Measurements from ENCODE around the gene XRN1. TPM values are rescaled to one million over a fixed set of nuclear protein-coding genes. Genes with fewer than 3 reads are reported as not detected.
"Not testable (repeated sequence)": the region's sequence is repeated elsewhere in the genome, so short reads cannot be mapped to it uniquely, and the experiment has no call there.

Gene XRN1
- total RNA-seq, 6 donors from 2014 or later: 34.1 to 60.5 (median 38.4) TPM

GRCh38 chr3:142319094-142319493, 128.7 kb downstream of the XRN1 start:
- Histone ChIP-seq H3K36me3 (peaks cover 0 to 42% (median 5%) of the 10 kb centered on the region in 4 donors), H3K4me1 (no peaks in the 10 kb centered on the region), H3K27ac (no peak overlapping the region), H3K27me3 (no peaks in the 10 kb centered on the region), H3K9me3 (no peaks in the 10 kb centered on the region), H3K4me3 (no peak overlapping the region)
- DNase-seq (no peak), ATAC-seq (ENCODE audit: low FRiP score in 2 of 2) (no peak)
- WGBS, 2 donors: 82 to 96% methylated on average over 1 of the region's 1 CpG
- TF ChIP-seq POLR2AphosphoS5 (IDR thresholded peaks at IDR 0.05) (no peak), POLR2A (IDR thresholded peaks at IDR 0.05) (no peak), CTCF (IDR thresholded peaks at IDR 0.05) (no peak), EP300 (IDR thresholded peaks at IDR 0.05) (no peak)

GRCh38 chr3:142318331-142318730, 129.5 kb downstream of the XRN1 start:
- DNase-seq: no peak
- ATAC-seq (ENCODE audit: low FRiP score in 2 of 2): no peak
- no peaks in the 10 kb centered on the region for H3K4me1 ChIP-seq
- H3K9me3 ChIP-seq: no peaks in the 10 kb centered on the region
- TF ChIP-seq POLR2AphosphoS5 (IDR thresholded peaks at IDR 0.05) (no peak), POLR2A (IDR thresholded peaks at IDR 0.05) (no peak), EP300 (IDR thresholded peaks at IDR 0.05) (no peak), CTCF (IDR thresholded peaks at IDR 0.05) (no peak)
- H3K4me3 ChIP-seq: no peak overlapping the region
- H3K27ac ChIP-seq: no peak overlapping the region
- peaks cover 0 to 50% (median 5%) of the 10 kb centered on the region in 4 donors for H3K36me3 ChIP-seq
- no peaks in the 10 kb centered on the region for H3K27me3 ChIP-seq

- H3K27ac ChIP-seq; DNase-seq; H3K4me1 ChIP-seq; H3K4me3 ChIP-seq; ATAC-seq (ENCODE audit: low FRiP score in 2 of 2); H3K27me3 ChIP-seq; H3K9me3 ChIP-seq: not testable (repeated sequence)
- 90 to 93% methylated on average over 2 of the region's 2 CpGs for WGBS, 2 donors
- H3K36me3 ChIP-seq: peaks cover 4 to 65% (median 22%) of the 10 kb centered on the region in 4 donors
Observed at GRCh38 chr3:142315978-142316388, 131.9 kb downstream of the XRN1 start.

GRCh38 chr3:142315083-142315482, 132.8 kb downstream of the XRN1 start:
- ATAC-seq (ENCODE audit: low FRiP score in 2 of 2): no peak
- Histone ChIP-seq H3K4me3 (no peak overlapping the region), H3K36me3 (peaks cover 4 to 73% (median 22%) of the 10 kb centered on the region in 4 donors), H3K4me1 (no peaks in the 10 kb centered on the region), H3K27ac (no peak overlapping the region), H3K27me3 (no peaks in the 10 kb centered on the region), H3K9me3 (no peaks in the 10 kb centered on the region)
- TF ChIP-seq POLR2AphosphoS5 (IDR thresholded peaks at IDR 0.05) (no peak), POLR2A (IDR thresholded peaks at IDR 0.05) (no peak)
- DNase-seq: no peak

- DNase-seq (no peak), ATAC-seq (ENCODE audit: low FRiP score in 2 of 2) (no peak)
- Histone ChIP-seq H3K9me3 (no peaks in the 10 kb centered on the region), H3K4me3 (no peak overlapping the region), H3K36me3 (peaks cover 4 to 69% (median 19%) of the 10 kb centered on the region in 4 donors), H3K27me3 (no peaks in the 10 kb centered on the region), H3K27ac (no peak overlapping the region), H3K4me1 (no peaks in the 10 kb centered on the region)
- WGBS, 2 donors: 91 to 92% methylated on average over 1 of the region's 1 CpG
- TF ChIP-seq CTCF (IDR thresholded peaks at IDR 0.05) (no peak), POLR2A (IDR thresholded peaks at IDR 0.05) (no peak), EP300 (IDR thresholded peaks at IDR 0.05) (no peak), POLR2AphosphoS5 (IDR thresholded peaks at IDR 0.05) (no peak)
Observed at GRCh38 chr3:142310439-142310838, 137.4 kb downstream of the XRN1 start.

GRCh38 chr3:142302847-142303246, 145.0 kb downstream of the XRN1 start:
- WGBS, 2 donors: 94 to 96% methylated on average over 3 of the region's 3 CpGs
- H3K27me3 ChIP-seq; ATAC-seq (ENCODE audit: low FRiP score in 2 of 2); H3K27ac ChIP-seq; DNase-seq; H3K4me1 ChIP-seq; H3K4me3 ChIP-seq: not testable (repeated sequence)
- H3K36me3 ChIP-seq: peaks cover 0 to 11% (median 4%) of the 10 kb centered on the region in 4 donors
- peaks cover 0 to 12% (median 10%) of the 10 kb centered on the region in 4 donors for H3K9me3 ChIP-seq
